GM18526 (cell line): ENCODE measurements around the gene FXR1.

Experiments
- POLR2A ChIP-seq: IDR thresholded peaks from 3 replicates; pipeline ENCODE4 v1.6.1; 2011; ENCODE audit not compliant: insufficient read length; ENCODE audit errors: extremely low read depth

Gene FXR1

GRCh38 chr3:180912304-180913296 is at the start of gene FXR1:
Gene FXR1 (plus strand): TSS chr3:180912670. CDS start chr3:180912686, 16 bp downstream.
- TF ChIP-seq POLR2A, result peak; percentile 72

GRCh38 chr3:180870008-180870699 is 42.3 kb upstream of the FXR1 start:
- TF ChIP-seq POLR2A, result no peak

- TF ChIP-seq POLR2A, result no peak
Measured at GRCh38 chr3:180871901-180872300, 40.6 kb upstream of the FXR1 start.

GRCh38 chr3:180875124-180875698 is 37.3 kb upstream of the FXR1 start:
- no peak for TF ChIP-seq POLR2A

GRCh38 chr3:180881065-180881801 is 31.2 kb upstream of the FXR1 start:
- TF ChIP-seq POLR2A, result no peak

GRCh38 chr3:180882115-180882514 is 30.4 kb upstream of the FXR1 start:
- no peak for TF ChIP-seq POLR2A

- TF ChIP-seq POLR2A, result no peak
Measured at GRCh38 chr3:180888992-180889560, 23.4 kb upstream of the FXR1 start.

- no peak for TF ChIP-seq POLR2A
Measured at GRCh38 chr3:180898572-180898971, 13.9 kb upstream of the FXR1 start.

- TF ChIP-seq POLR2A, result no peak
Measured at GRCh38 chr3:180909369-180910127, 2.9 kb upstream of the FXR1 start.

- TF ChIP-seq POLR2A, result no peak
Measured at GRCh38 chr3:180910823-180911222, 1.6 kb upstream of the FXR1 start.

GRCh38 chr3:180911876-180912303 is 580 bp upstream of the FXR1 start:
- TF ChIP-seq POLR2A, result no peak

GRCh38 chr3:180913581-180914404 is 1.3 kb downstream of the FXR1 start:
- TF ChIP-seq POLR2A, result no peak

- TF ChIP-seq POLR2A, result no peak
Measured at GRCh38 chr3:180918542-180918941, 6.1 kb downstream of the FXR1 start.
